GM10248 (cell line): ENCODE data around the gene SLC24A5.

ENCODE experiments used
- CTCF ChIA-PET: fragments of 300-600 bp; sonication (Branson Sonifier 250); formaldehyde crosslinking; extraction: SDS; loops from one replicate; lab custom pipeline; 2021; ENCODE audit warnings: antibody characterized with exemption; lab: Yijun Ruan, JAX
- POLR2A ChIA-PET: fragments of 350-650 bp; sonication (Branson Sonifier 250); formaldehyde crosslinking; extraction: SDS; loops from one replicate; lab custom pipeline; 2020; ENCODE audit warnings: antibody characterized with exemption; lab: Yijun Ruan, JAX
- DNase-seq: peaks from one replicate; pipeline ENCODE4 v3.0.0; 2012; ENCODE audit errors: extremely low spot score
- CTCF ChIP-seq: IDR thresholded peaks from 2 replicates; pipeline ENCODE4 v1.5.1; 2012; ENCODE audit warnings: mild to moderate bottlenecking, low read depth; ENCODE audit errors: extremely low read depth, missing control alignments, control extremely low read depth

Gene SLC24A5

GRCh38 chr15:48182749-48183148, 62.0 kb downstream of the SLC24A5 start:
- POLR2A ChIA-PET = no interaction called here
- CTCF ChIA-PET = interaction anchor here (1.4 kb wide), 1 partner anchor 10 kb away, joined by 3 read pairs; no protein-coding TSS in a partner anchor
- DNase-seq = no peak
- TF ChIP-seq CTCF = no peak

GRCh38 chr15:48185529-48185928, 64.7 kb downstream of the SLC24A5 start:
- ChIA-PET POLR2A (no interaction called here), CTCF (interaction anchor here (1.0 kb wide), 1 partner anchor 17 kb away, joined by 3 read pairs; no protein-coding TSS in a partner anchor)
- no peak for TF ChIP-seq CTCF
- no peak for DNase-seq

- no peak for DNase-seq
- POLR2A ChIA-PET = no interaction called here
- CTCF ChIA-PET = no interaction called here
- TF ChIP-seq CTCF = no peak
Measured at GRCh38 chr15:48186271-48186670, 65.5 kb downstream of the SLC24A5 start.

GRCh38 chr15:48190932-48191573, 70.3 kb downstream of the SLC24A5 start:
- TF ChIP-seq CTCF = no peak
- POLR2A ChIA-PET = no interaction called here
- peak; percentile 35 for DNase-seq
- CTCF ChIA-PET = no interaction called here

GRCh38 chr15:48191574-48192225, 70.9 kb downstream of the SLC24A5 start, which contains the start of gene CTXN2:
Gene CTXN2 (plus strand): TSS chr15:48191665. CDS start chr15:48201301, 9,636 bp downstream.
- CTCF ChIA-PET = no interaction called here
- POLR2A ChIA-PET = no interaction called here
- DNase-seq = no peak
- no peak for TF ChIP-seq CTCF
